Stomach (tissue), 4 donors: ENCODE results near the gene EIF4B.

Experiments used
- CTCF ChIP-seq, 7 experiments: fragments of 450-650 bp in 4 of 7; fragments of 200-600 bp in 3 of 7; sonication (generic) in 3 of 7; IDR thresholded peaks; one replicate each; pipeline ENCODE4 v1.5.1; 2016 to 2019; ENCODE audit warnings: antibody characterized with exemption in 7 of 7, control low read depth in 2 of 7, mild to moderate bottlenecking in 1 of 7
- EP300 ChIP-seq: sonication (generic); formaldehyde crosslinking; IDR thresholded peaks from one replicate; pipeline ENCODE4 v1.6.1; 2017; ENCODE audit warnings: antibody characterized with exemption
- POLR2A ChIP-seq, 4 donors: fragments of 450-650 bp; IDR thresholded peaks; one replicate each; pipeline ENCODE4 v1.6.1; 2016; ENCODE audit warnings: antibody characterized with exemption in 4 of 4, control low read depth in 2 of 4, mild to moderate bottlenecking in 1 of 4, moderate library complexity in 1 of 4
- POLR2AphosphoS5 ChIP-seq, 3 donors: sonication (generic); formaldehyde crosslinking; IDR thresholded peaks; one replicate each; pipeline ENCODE4 v1.6.1; 2016; ENCODE audit warnings: antibody characterized with exemption in 3 of 3

GRCh38 chr12:53050426-53051057 is 44.3 kb downstream of the EIF4B start:
- TF ChIP-seq CTCF (IDR thresholded peaks at IDR 0.05): no peak
- TF ChIP-seq POLR2A (IDR thresholded peaks at IDR 0.05): no peak
- TF ChIP-seq POLR2AphosphoS5 (IDR thresholded peaks at IDR 0.05): no peak
- TF ChIP-seq EP300: no peak
